Measurements from ENCODE around the gene GSS. TPM values are rescaled to one million over a fixed set of nuclear protein-coding genes. Genes with fewer than 3 reads are reported as not detected.
A peak's percentile ranks its signal among the peaks of the same experiment; 100 is the strongest.
"Not testable (repeated sequence)": the region's sequence is repeated elsewhere in the genome, so short reads cannot be mapped to it uniquely, and the experiment has no call there.

The GSS gene
- total RNA-seq, 1 donor from 2014 or later = 64.1 TPM

GRCh38 chr20:34891166-34892062 is 64.2 kb downstream of the GSS start:
- H3K9me3 Mint-ChIP-seq = no peaks in the 10 kb centered on the region
- peaks cover 59% of the 10 kb centered on the region for H3K4me1 Mint-ChIP-seq (ENCODE audit: low read depth)
- intact Hi-C loops (cut with micrococcal nuclease) = loop anchor here (1.0 kb wide), 3 partner anchors 15 to 64 kb away; partner anchors contain the start of genes ACSS2, GSS and MYH7B
- H3K27me3 Mint-ChIP-seq (ENCODE audit: insufficient read depth) = no peaks in the 10 kb centered on the region
- peak overlapping the region; percentile 43 for H3K4me3 Mint-ChIP-seq
- no peak for DNase-seq (ENCODE audit: low spot score)
- H3K36me3 Mint-ChIP-seq (ENCODE audit: low read depth) = peaks cover 38% of the 10 kb centered on the region
- peak overlapping the region; percentile 76 for H3K27ac Mint-ChIP-seq

- H3K27ac Mint-ChIP-seq = peak overlapping the region; percentile 42
- no peaks in the 10 kb centered on the region for H3K9me3 Mint-ChIP-seq
- peaks cover 53% of the 10 kb centered on the region for H3K4me1 Mint-ChIP-seq (ENCODE audit: low read depth)
- intact Hi-C loops (cut with micrococcal nuclease) = no loop called here
- no peak overlapping the region for H3K4me3 Mint-ChIP-seq
- H3K36me3 Mint-ChIP-seq (ENCODE audit: low read depth) = peaks cover 35% of the 10 kb centered on the region
- no peaks in the 10 kb centered on the region for H3K27me3 Mint-ChIP-seq (ENCODE audit: insufficient read depth)
- DNase-seq (ENCODE audit: low spot score) = no peak
Observed at GRCh38 chr20:34888468-34888867, 67.1 kb downstream of the GSS start.

GRCh38 chr20:34887023-34887422 is 68.6 kb downstream of the GSS start:
- peaks cover 51% of the 10 kb centered on the region for H3K4me1 Mint-ChIP-seq (ENCODE audit: low read depth)

GRCh38 chr20:34886122-34886521 is 69.5 kb downstream of the GSS start:
- Mint-ChIP-seq H3K27me3 (ENCODE audit: insufficient read depth) (no peaks in the 10 kb centered on the region), H3K27ac (no peak overlapping the region), H3K36me3 (ENCODE audit: low read depth) (peaks cover 42% of the 10 kb centered on the region), H3K9me3 (no peaks in the 10 kb centered on the region), H3K4me3 (no peak overlapping the region), H3K4me1 (ENCODE audit: low read depth) (peaks cover 50% of the 10 kb centered on the region)
- intact Hi-C loops (cut with micrococcal nuclease) = no loop called here
- no peak for DNase-seq (ENCODE audit: low spot score)

More at GRCh38 chr20:34887023-34887422, 68.6 kb downstream of the GSS start:
- peaks cover 40% of the 10 kb centered on the region for H3K36me3 Mint-ChIP-seq (ENCODE audit: low read depth)
- DNase-seq (ENCODE audit: low spot score) = no peak
- H3K9me3 Mint-ChIP-seq = no peaks in the 10 kb centered on the region
- intact Hi-C loops (cut with micrococcal nuclease) = no loop called here
- no peaks in the 10 kb centered on the region for H3K27me3 Mint-ChIP-seq (ENCODE audit: insufficient read depth)
- H3K4me3 Mint-ChIP-seq = no peak overlapping the region
- H3K27ac Mint-ChIP-seq = no peak overlapping the region

- H3K27me3 Mint-ChIP-seq (ENCODE audit: insufficient read depth) = no peaks in the 10 kb centered on the region
- H3K4me3 Mint-ChIP-seq = no peak overlapping the region
- peaks cover 40% of the 10 kb centered on the region for H3K4me1 Mint-ChIP-seq (ENCODE audit: low read depth)
- DNase-seq (ENCODE audit: low spot score) = no peak
- intact Hi-C loops (cut with micrococcal nuclease) = no loop called here
- H3K36me3 Mint-ChIP-seq (ENCODE audit: low read depth) = peaks cover 35% of the 10 kb centered on the region
- H3K9me3 Mint-ChIP-seq = no peaks in the 10 kb centered on the region
- no peak overlapping the region for H3K27ac Mint-ChIP-seq
Observed at GRCh38 chr20:34884260-34884659, 71.3 kb downstream of the GSS start.

GRCh38 chr20:34883809-34884208 is 71.8 kb downstream of the GSS start:
- Mint-ChIP-seq H3K36me3 (ENCODE audit: low read depth) (peaks cover 37% of the 10 kb centered on the region), H3K27ac (no peak overlapping the region)
- intact Hi-C loops (cut with micrococcal nuclease) = no loop called here

GRCh38 chr20:34883087-34883688 is 72.4 kb downstream of the GSS start:
- Mint-ChIP-seq H3K36me3 (ENCODE audit: low read depth) (peaks cover 32% of the 10 kb centered on the region), H3K27me3 (ENCODE audit: insufficient read depth) (no peaks in the 10 kb centered on the region), H3K4me3 (no peak overlapping the region), H3K27ac (no peak overlapping the region), H3K9me3 (no peaks in the 10 kb centered on the region), H3K4me1 (ENCODE audit: low read depth) (peaks cover 41% of the 10 kb centered on the region)
- intact Hi-C loops (cut with micrococcal nuclease) = no loop called here
- DNase-seq (ENCODE audit: low spot score) = no peak

More at GRCh38 chr20:34883809-34884208, 71.8 kb downstream of the GSS start:
- H3K4me3 Mint-ChIP-seq = no peak overlapping the region
- no peak for DNase-seq (ENCODE audit: low spot score)
- peaks cover 43% of the 10 kb centered on the region for H3K4me1 Mint-ChIP-seq (ENCODE audit: low read depth)
- no peaks in the 10 kb centered on the region for H3K27me3 Mint-ChIP-seq (ENCODE audit: insufficient read depth)
- H3K9me3 Mint-ChIP-seq = no peaks in the 10 kb centered on the region

- Mint-ChIP-seq H3K9me3 (no peaks in the 10 kb centered on the region), H3K36me3 (ENCODE audit: low read depth) (peaks cover 24% of the 10 kb centered on the region), H3K27me3 (ENCODE audit: insufficient read depth) (no peaks in the 10 kb centered on the region), H3K4me1 (ENCODE audit: low read depth) (peaks cover 50% of the 10 kb centered on the region), H3K4me3 (no peak overlapping the region), H3K27ac (no peak overlapping the region)
- intact Hi-C loops (cut with micrococcal nuclease) = no loop called here
- no peak for DNase-seq (ENCODE audit: low spot score)
Observed at GRCh38 chr20:34881689-34882088, 73.9 kb downstream of the GSS start.

- intact Hi-C loops (cut with micrococcal nuclease); H3K27ac Mint-ChIP-seq; H3K4me3 Mint-ChIP-seq; H3K9me3 Mint-ChIP-seq; DNase-seq (ENCODE audit: low spot score); H3K27me3 Mint-ChIP-seq (ENCODE audit: insufficient read depth): not testable (repeated sequence)
- peaks cover 52% of the 10 kb centered on the region for H3K4me1 Mint-ChIP-seq (ENCODE audit: low read depth)
- H3K36me3 Mint-ChIP-seq (ENCODE audit: low read depth) = peaks cover 22% of the 10 kb centered on the region
Observed at GRCh38 chr20:34880971-34881370, 74.6 kb downstream of the GSS start.

GRCh38 chr20:34880215-34880850 is 75.3 kb downstream of the GSS start:
- H3K36me3 Mint-ChIP-seq (ENCODE audit: low read depth) = peaks cover 20% of the 10 kb centered on the region
- no peaks in the 10 kb centered on the region for H3K27me3 Mint-ChIP-seq (ENCODE audit: insufficient read depth)
- DNase-seq (ENCODE audit: low spot score) = no peak
- H3K4me3 Mint-ChIP-seq = no peak overlapping the region
- peaks cover 58% of the 10 kb centered on the region for H3K4me1 Mint-ChIP-seq (ENCODE audit: low read depth)
- no peak overlapping the region for H3K27ac Mint-ChIP-seq
- H3K9me3 Mint-ChIP-seq = no peaks in the 10 kb centered on the region
- intact Hi-C loops (cut with micrococcal nuclease) = no loop called here

Other genes with a start within 250 kb of the GSS start
- 25.5 and 29.1 TPM in 2 replicates for gene NCOA6, start 130.2 kb downstream of the GSS start, total RNA-seq
- gene GGT7, start 83.0 kb downstream of the GSS start, total RNA-seq = 12.5 and 13.7 TPM in 2 replicates
- gene ACSS2, start 79.2 kb downstream of the GSS start, total RNA-seq = 38.0 and 45.3 TPM in 2 replicates
- 0.20 and 0.44 TPM in 2 replicates for gene MYH7B, start 62 bp upstream of the GSS start, total RNA-seq
- 53.9 and 54.0 TPM in 2 replicates for gene TRPC4AP, start 137.0 kb upstream of the GSS start, total RNA-seq
- gene EDEM2, start 191.5 kb upstream of the GSS start, total RNA-seq = 19.9 and 21.9 TPM in 2 replicates
- 0.75 and 0.78 TPM in 2 replicates for gene PROCR, start 216.3 kb upstream of the GSS start, total RNA-seq